ENCODE results near the gene COG5.

The COG5 gene

DNA sequence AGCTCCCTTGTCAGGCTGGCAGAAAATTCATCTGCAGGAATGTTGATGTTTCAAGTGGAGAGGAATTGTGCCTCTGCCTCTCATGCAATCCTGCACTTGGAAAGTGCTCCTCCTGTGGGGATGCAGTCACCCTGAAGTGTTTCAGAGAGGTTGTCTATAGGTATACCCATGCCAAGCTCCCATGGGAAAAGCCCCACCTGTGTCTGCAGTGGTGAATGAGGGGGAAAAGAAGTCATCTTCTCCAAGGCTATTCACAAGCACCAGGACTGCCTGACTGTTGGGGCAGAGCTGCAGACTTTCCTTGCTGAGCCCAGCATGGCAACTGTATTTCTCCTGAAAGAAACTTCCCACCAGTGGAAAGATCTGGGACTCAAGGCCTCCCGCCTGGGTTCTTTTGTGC is 58.4 kb downstream of the COG5 start:
- no peak for DNase-seq

DNA sequence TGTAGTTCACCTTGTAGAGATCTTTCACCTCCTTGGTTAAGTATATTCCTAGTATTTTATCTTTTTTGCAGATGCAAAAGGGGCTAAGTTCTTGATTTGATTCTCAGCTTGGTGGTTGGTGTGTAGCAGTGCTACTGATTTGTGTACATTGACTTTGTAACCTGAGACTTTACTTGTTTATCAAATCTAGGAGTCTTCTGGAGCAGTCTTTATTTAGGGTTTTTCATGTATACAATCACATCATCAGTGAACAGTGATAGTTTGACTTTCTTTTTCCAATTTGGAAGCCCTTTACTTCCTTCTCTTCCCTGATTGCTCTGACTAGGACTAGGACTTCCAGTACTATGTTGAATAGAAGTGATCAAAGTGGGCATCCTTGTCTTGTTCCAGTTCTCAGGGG is 60.0 kb downstream of the COG5 start:
- no peak for DNase-seq

DNA sequence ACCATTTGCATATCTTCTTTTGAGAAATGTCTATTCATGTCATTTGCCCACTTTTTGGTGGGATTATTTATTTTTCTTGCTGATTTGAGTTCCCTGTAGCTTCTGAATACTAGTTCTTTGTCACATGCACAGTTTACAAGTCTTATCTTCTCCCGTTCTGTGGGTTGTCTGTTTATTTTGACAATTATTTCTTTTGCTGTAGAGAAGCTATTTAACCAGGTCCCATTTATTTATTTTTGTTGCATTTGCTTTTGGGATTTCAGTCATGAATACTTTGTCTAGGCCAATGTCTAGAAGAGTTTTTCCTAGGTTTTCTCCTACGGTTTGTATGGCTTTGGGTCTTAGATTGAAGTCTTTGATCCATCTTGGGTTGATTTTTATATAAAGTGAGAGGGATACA is 60.9 kb downstream of the COG5 start:
- DNase-seq = no peak

DNA sequence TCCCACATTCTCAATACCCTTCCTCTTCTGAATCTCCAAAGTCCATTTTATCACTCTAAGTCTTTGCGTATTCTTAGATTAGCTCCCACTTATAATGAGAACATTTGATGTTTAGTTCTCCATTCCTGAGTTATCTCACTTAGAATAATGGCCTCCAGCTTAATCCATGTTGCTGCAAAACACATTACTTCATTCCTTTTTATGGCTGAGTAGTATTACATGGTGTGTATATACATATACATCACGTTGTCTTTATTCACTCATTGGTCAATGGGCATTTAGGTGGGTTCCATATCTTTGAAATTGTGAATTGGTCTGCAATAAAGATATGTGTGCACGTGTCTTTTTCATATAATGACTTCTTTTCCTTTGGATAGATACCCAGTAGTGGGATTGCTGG is 61.6 kb downstream of the COG5 start:
- no peak for DNase-seq

DNA sequence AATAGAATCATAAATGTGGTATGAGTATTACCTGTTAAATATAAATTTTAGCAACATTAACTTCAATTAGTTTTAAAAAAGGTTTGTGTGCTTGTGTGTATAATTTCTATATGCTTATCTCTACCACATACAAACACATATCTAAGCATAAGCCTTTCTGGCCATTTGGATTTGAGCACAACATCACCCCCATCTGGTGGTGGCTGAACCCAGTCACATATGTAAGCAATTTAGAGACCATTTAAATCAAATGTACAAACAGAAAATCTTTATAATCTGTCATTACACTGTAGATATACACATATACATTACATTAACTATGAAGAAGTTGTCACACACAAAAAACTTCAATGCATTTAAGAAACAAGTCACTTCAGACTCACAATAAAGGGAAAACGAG is 62.1 kb downstream of the COG5 start:
- peak; percentile 34 for DNase-seq

DNA sequence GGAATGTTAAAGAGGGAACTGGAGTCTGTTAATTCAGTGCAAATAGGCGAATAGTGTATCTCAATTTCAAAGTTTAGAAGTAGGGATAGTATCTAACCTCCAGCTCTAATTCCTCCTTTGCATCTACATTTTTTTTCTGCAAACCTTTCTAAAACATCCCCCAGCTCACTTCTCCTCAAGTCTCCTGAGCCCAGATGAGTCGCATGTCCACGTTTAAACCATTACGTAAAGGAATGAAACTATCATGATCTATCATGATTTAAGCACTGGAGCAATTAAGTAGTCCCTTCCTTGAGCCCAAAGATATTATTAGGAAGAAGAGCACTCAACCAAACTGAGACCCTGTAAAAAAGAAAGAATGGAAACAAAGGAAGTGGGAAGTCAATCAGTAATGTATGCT is 64.0 kb downstream of the COG5 start:
- DNase-seq = no peak

DNA sequence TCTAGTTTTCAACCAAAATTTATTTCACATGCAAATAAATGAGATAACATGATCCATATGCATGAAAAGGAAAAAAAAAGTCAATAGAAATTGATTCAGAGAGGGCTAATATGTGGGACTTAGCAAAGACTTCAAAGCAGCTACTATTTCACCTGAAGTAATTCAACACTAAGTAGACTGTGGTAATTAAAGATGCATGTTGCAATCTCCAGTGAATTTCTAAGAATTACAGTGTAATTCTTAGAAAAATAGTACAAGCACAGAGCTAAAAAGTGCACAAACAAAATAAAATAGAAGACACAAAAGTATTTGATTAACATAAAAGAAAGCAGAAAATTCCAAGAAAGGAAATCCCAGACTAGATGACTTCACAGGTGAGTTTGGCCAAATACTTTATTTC is 68.2 kb downstream of the COG5 start:
- no peak for DNase-seq

DNA sequence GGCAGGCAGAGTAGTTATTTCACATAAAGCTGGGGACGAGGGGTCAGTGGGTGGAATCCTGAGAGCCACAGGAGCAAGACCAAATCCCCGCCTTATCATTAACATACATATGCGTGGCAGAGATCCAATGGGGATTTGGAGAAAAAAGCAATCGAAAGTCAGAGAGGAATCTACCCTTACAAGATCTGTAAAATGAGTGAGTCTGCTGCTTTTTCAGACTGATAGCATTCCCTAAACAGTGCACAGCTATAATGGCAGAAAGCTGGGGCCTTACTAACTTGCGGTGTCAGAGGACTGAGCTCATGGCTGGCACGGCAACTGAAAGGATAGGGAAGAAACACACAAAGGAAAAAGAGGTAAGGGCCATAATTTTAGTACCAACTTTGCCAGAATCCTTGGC is 68.8 kb downstream of the COG5 start:
- DNase-seq = no peak

DNA sequence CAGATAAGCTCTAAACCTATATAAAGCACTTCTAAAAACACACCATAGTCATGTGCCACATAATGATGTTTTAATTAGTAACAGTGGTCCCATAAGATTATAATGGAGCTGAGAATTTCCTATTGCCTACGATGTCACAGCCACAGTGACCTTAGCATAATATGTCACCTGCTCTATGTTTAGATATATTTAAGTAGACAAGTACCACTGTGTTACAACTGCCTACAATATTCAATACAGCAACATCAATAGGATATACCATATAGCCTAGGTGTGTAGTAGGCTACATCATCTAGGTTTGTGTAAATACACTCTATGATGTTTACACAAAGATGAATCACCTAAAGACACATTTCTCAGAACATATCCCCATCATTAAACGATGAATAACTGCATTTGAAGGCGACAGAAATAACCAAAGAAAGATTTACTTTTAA is 69.4 kb downstream of the COG5 start:
- DNase-seq = peak; percentile 44

DNA sequence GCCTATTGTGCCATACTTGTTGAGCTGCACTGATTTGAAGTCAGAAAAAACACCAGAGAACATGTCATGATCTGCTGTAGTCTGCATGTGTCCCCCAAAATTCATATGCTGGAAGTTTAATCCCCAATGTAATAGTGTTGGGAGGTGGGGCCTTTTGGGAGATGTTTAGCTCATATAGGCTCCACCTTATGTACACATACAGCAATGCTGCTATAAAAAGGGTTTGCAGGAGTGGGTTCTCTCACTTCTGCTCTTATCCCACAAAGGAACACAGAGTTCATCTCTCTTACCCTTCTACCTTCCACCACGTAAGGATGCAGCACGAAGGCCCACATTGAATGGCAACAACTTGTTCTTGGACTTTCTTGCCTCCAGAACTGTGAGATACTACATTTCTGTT is 70.8 kb downstream of the COG5 start:
- DNase-seq = no peak

DNA sequence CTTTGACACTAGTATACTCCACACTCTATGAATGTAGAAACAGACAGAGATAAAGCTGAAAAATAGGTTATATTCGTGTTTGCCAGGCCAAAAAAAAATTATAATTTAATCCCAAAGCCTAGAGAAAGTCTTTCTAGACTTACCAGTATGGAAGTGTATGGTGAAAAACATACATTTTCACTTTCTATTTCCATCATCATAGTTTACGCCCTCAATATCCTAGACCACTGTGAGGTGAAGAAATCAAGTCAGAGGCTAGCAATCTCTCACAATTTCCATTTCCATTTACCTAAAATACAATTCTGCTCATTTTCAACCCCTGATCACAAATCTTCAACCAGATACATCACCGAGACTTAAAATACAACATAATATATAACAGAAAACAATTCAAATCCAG is 77.7 kb downstream of the COG5 start:
- DNase-seq = no peak

DNA sequence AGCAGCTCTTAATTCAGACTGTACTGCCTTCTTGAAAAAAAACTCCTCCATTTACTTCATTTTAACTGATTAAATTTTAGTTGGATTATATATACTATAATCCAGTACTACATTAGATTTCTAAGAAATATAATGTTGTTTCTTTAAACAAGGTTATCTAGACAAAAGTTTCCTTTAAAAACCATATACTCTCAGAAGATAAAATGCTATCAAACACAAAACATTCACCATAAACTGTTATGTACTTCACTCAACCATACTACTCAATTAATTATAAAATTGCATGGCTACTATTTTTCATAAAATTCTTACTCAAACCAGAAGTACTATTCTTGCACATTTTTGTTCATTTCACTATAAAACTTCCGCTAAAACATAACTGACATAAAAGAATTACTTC is 81.1 kb downstream of the COG5 start:
- no peak for DNase-seq

DNA sequence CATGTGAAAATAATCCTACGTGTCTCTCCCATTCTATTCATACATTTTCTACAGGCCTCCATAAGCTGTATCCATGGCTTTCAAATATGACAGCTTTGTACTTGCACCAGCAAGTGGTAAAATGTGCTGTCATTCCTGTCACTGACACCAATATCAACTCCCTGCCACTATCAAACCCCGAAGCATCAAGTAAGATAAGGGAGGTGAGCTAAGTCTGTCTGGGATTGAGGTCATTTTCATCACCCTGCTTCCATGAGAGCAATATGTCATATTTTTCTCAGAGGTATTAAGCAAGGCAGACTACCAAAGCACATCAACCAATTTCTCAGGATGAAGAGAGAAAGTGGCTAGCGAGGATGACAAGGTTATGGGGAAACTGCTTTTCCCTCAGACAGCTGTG is 82.8 kb downstream of the COG5 start:
- no peak for DNase-seq

DNA sequence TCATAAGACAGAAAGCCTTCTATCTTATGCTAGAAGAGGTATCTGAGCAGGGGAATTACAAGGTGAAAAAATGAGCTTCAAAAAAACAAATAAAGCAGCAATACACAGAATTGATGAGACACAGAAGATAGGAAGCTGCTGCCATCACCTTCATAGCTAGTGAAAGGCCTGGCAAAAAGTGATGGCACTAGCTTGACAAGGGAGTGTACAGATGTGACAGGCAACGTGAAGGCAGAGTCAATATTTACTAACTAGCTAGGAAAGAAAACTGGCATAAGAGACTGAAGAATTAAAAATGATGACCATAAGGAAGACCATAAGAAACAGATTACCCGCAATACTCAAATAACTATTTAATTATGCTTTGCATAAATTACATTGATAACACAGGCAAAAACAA is 84.4 kb downstream of the COG5 start:
- peak; percentile 10 for DNase-seq

DNA sequence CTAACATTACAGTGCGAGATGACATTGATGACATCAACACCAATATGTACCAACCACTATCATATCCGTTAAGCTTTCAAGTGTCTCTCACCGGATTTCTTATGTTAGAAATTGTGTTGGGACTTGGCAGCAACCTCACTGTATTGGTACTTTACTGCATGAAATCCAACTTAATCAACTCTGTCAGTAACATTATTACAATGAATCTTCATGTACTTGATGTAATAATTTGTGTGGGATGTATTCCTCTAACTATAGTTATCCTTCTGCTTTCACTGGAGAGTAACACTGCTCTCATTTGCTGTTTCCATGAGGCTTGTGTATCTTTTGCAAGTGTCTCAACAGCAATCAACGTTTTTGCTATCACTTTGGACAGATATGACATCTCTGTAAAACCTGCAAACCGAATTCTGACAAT is 89.6 kb downstream of the COG5 start:
- DNase-seq = no peak

DNA sequence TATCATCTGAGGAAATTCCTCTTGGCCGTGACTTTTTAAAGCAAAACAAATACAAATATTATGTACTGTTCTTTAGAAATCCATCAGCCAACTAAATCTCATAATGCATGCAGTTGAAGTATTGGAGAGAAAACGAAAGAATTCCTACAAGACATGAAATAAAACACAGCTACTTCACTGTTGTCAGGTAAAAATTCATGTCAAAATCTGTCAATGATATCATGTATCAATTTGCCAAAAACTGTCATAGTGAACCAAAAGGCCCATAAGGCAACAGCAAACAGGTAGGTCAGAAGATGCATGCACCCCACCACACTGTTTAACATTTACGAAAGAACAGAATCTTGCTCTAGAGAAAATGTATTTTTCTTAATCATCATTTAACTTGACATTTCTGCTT is 91.6 kb downstream of the COG5 start:
- no peak for DNase-seq

DNA sequence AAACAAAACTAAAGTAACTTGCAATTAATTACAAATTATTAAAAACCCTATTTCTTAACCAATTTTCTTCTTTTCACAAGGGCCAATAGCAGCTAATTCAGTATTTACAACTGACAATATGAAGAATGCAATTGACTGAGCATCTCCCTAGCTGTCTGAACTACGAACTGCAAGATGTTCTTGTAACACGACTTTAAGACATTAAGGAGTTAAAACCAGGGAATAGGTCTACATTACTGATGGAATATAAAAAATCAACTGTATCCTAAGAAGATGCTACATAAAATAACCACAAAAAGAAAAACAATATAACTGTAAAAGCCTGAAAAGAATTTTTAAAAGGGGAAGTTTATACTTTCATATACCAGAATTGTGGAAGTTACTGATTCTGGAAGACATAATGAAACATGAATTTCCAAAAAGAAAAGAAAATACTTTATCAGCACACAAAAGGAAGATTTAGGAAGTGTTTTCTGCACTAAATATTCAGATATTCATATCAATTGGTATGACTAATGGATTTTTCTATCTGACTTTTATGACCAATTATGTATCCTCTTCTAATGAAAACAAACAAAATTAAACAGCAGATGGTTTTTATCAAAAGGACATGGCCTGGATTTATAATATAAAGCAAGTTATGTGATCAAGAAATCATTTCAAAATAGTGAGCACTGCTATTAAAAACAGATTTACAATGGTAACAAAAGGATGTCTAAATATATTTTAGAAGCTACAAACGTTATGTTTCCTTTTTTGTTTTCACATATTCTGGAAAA is 92.2 kb downstream of the COG5 start:
- DNase-seq = no peak

DNA sequence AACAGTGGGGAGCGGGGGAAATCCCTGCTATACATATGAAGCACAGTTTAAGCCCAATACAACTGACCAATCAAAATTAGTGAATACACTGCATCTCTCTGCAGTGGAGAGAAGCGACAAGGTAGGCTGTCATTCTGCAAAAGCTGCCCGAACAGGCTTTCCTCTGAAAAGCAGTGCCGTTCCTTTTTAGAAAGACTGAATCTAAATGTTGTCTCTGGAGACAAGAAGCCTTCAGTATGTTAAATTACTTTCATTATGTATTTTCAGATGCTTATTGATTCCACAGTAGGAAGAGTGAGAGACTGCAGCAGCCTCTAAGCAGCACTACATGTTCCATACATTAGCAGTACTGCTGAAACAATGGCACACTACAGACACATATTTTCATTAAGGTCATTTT is 93.8 kb downstream of the COG5 start, which contains the start of gene GPR22:
TSS of gene GPR22 (plus strand) at position 129 of the 400 bp plus-strand sequence. CDS start 4,004 bp downstream, outside the sequence.
- DNase-seq = peak; percentile 31

DNA sequence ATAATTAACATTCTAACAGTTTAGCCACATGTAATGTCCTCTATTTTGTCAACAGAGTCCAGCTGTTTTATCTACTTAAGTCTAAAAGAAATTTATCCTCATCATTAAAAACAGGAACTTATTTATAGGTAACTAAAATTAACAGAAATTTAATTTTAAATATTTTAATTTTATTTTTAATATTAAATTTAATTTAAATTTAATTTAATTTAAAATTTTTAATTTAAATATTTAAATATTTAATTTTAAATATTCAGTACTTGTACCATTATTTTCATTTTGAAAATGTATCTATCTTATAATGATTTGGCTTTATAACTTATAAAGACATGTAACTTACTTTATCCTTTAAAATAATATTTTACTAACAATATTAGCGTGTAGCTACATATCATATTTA is 94.9 kb downstream of the COG5 start:
- no peak for DNase-seq

DNA sequence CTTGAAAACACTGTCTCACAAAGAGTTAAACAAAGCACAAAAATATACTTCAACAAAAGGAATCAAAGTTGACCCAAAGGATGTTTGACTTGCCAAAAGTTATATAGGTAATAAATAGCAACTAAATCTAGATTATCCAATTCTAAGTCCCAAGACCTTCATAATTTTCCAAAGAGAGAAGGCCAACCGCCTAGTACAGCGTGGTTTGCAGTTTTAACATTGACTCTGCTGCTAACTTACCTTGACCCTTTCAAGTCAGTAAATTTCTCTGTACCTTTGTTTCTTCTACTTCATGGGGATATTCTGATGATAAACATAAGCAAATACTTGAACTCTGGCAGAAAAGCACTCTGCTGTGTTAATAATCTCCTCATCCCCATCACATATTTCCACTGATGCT is 95.7 kb downstream of the COG5 start:
- no peak for DNase-seq

DNA sequence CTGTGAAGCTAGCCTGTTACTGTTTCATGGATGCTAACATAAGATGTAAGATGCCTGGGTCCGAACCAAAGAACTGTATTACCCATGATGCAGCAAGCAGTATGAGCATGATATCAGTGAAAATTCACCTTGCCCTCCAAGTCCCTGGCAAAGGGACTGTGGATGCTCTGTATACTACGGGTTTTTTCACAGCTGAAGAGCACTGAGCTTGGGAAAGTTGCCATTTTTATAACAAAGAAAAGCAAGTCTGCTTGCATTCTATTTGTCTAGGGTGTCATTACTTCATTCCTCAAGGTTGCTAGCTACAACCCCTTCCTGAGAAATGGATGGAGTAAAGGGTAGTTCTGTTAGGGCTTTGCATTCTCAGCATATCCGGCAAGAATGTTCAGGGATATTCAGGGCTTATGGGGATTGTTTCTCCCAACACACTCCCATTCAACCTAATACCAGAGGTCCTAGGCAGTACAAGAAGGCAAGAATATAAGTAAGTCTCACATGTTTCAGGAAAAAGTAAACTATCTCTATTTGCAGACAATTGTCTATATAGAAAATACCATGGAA is 99.0 kb downstream of the COG5 start:
- DNase-seq = no peak

DNA sequence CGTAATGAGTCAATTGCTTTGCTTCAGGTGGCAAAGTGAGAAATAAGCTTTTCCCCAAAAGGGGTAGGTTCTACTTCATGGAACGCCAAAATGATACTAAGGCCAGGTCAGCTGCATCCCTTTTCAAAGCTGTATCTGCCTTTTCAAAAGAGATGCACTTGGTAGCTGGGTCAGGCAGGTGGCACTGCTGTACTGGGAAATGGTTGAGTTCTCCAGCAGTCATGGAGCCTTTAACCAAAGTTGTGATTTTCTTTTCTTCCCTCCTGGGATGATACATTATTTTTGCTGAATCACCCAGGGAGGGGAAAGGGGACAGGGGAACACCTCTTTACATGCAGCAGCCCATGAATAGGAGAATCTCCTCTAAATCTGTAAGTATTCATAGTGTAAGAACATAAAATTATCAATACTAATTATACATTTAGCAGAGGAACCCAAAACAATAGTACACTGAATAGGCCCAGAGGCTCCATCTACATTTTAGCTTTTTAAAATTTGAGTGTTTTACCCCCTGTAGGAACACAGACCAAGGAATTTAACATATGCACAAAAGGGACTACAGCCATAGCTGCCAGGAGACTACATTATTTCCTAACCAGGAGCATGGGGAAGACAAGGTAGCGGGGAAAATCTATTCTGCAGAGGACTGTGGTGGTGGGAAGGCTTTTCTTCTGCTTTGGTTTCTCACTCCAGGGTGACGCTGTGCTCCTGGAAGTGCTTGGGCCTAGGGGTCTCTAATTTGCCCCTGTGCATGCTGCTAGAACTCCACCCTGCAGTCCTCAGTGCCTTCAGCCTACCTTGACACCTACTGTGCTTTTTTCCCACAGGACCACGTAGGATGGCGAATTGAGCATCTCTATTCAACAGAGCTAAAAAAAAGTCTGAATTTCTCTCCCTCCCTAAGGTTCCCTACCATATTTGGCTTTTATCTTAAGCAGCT is 100.3 kb downstream of the COG5 start:
- DNase-seq = peak; percentile 60

DNA sequence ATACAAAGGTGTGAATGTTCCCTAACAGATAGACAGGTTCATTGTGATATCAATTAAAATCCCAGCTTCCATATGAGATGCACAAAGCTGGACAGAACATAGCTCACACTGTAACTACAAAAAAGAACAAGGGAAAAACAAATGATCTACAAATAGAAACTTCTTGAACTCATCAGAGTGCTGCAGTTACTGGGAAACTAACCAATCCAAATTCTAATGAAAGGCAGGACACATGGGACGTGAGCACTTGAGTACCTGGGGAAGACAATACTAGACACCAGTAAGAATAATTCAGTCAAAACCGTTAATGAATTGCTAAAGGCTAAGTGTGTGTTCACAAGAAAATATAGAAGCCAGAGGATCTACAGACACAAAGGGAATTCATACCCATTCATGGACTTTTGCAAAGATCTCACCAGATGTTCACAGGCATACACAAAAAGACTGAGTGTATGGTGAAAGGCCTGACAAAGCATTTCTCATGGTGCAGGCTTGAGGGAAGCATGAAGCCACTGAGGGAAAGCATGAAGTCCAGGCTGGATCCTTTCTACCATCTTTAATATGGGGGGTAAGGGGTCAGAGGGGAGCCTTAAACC is 101.7 kb downstream of the COG5 start:
- DNase-seq = no peak
